ENCODE data around the gene EMC10.
"Not testable (repeated sequence)": the region's sequence is repeated elsewhere in the genome, so short reads cannot be mapped to it uniquely, and the experiment has no call there.

The EMC10 gene

GRCh38 chr19:50516456-50516855 is 40.1 kb downstream of the EMC10 start:
- DNase-seq: no peak

GRCh38 chr19:50516964-50517703 is 40.8 kb downstream of the EMC10 start:
- DNase-seq: no peak

GRCh38 chr19:50517704-50518075 is 41.4 kb downstream of the EMC10 start:
- no peak for DNase-seq

GRCh38 chr19:50518091-50519005 is 42.0 kb downstream of the EMC10 start:
- no peak for DNase-seq

GRCh38 chr19:50519006-50519575 is 42.8 kb downstream of the EMC10 start:
- no peak for DNase-seq

GRCh38 chr19:50520822-50521465 is 44.6 kb downstream of the EMC10 start:
- DNase-seq: no peak

- no peak for DNase-seq
These were observed 46.6 kb downstream of the EMC10 start for GRCh38 chr19:50522881-50523280.

- DNase-seq: not testable (repeated sequence)
These were observed 51.7 kb downstream of the EMC10 start for GRCh38 chr19:50528052-50528451.

- DNase-seq: no peak
These were observed 54.9 kb downstream of the EMC10 start for GRCh38 chr19:50531171-50531612.

- no peak for DNase-seq
These were observed 56.6 kb downstream of the EMC10 start for GRCh38 chr19:50532952-50533351.

GRCh38 chr19:50534478-50534877 is 58.2 kb downstream of the EMC10 start:
- no peak for DNase-seq

GRCh38 chr19:50535672-50536187 is 59.4 kb downstream of the EMC10 start:
- no peak for DNase-seq

GRCh38 chr19:50536662-50537305 is 60.5 kb downstream of the EMC10 start:
- DNase-seq: no peak

- DNase-seq: no peak
These were observed 61.0 kb downstream of the EMC10 start for GRCh38 chr19:50537306-50537685.

- peak; percentile 78 for DNase-seq
These were observed 61.5 kb downstream of the EMC10 start for GRCh38 chr19:50537769-50538230.

Data from right hindlimb (tissue), 1 donor.